Upper lobe of left lung (tissue), 4 donors: Measurements from ENCODE around the gene CEP63.

Experiments
- CTCF ChIP-seq, 6 experiments: fragments of 450-650 bp in 4 of 6; fragments of 200-600 bp in 2 of 6; sonication (generic) in 2 of 6; IDR thresholded peaks; one replicate each; pipeline ENCODE4 v1.5.1; 2016 to 2019; ENCODE audit warnings: antibody characterized with exemption in 6 of 6
- EP300 ChIP-seq, 4 donors: sonication (generic); formaldehyde crosslinking; IDR thresholded peaks; one replicate each; pipeline ENCODE4 v1.5.1; 2017; ENCODE audit warnings: antibody characterized with exemption in 4 of 4, control low read depth in 2 of 4
- POLR2A ChIP-seq, 4 donors: fragments of 450-650 bp; IDR thresholded peaks; one replicate each; pipeline ENCODE4 v1.5.1; 2016 to 2017; ENCODE audit warnings: antibody characterized with exemption in 4 of 4, mild to moderate bottlenecking in 2 of 4

DNA sequence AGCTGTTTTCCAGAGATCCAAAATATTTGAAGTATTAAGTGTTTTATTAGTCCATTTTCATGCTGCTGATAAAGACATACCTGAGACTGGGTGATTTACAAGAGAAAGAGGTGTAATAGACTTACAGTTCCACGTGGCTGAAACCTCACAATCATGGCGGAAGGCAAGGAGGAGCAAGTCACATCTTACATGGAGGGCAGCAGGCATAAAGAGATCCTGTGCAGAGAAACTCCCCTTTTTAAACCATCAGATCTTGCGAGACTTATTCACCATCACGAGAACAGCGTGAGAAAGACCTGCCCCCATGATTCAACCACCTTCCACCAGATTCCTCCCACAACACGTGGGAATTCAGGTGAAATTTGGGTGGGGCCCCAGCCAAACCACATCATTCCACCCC lies 82.9 kb downstream of the CEP63 start:
- TF ChIP-seq POLR2A (IDR thresholded peaks at IDR 0.05) (no peak), CTCF (IDR thresholded peaks at IDR 0.05) (no peak), EP300 (IDR thresholded peaks at IDR 0.05) (no peak)
